GM23338 (cell line): ENCODE results near the gene CHCHD3. TPM values are rescaled to one million over a fixed set of nuclear protein-coding genes. Genes with fewer than 3 reads are reported as not detected.

ENCODE experiments used
- ATAC-seq: fragments of 200-7000 bp; cut with Tn5 transposase; 3 replicates; pipeline ENCODE4 v1.9.1; 2020
- DNase-seq: peaks from one replicate; pipeline ENCODE4 v3.0.0-alpha.2; 2015; ENCODE audit warnings: low spot score
- H2AFZ ChIP-seq: fragments of 200-600 bp; sonication (generic); 2 replicates; pipeline ENCODE4 v1.8.0; 2016; ENCODE audit warnings: antibody characterized with exemption, mild to moderate bottlenecking, moderate library complexity
- H3F3A ChIP-seq: fragments of 200-600 bp; sonication (generic); replicated peaks from 2 replicates; pipeline ENCODE4 v1.8.0; 2017; ENCODE audit warnings: antibody characterized with exemption, mixed run types, low read depth
- H3K27ac ChIP-seq: fragments of 200-600 bp; sonication (generic); 2 replicates; pipeline ENCODE4 v1.6.1; 2016; ENCODE audit warnings: low read depth
- H3K27me3 ChIP-seq: fragments of 200-600 bp; sonication (generic); 2 replicates; pipeline ENCODE4 v1.8.0; 2016; ENCODE audit warnings: mild to moderate bottlenecking, mixed run types, moderate library complexity; ENCODE audit not compliant: insufficient read depth
- H3K36me3 ChIP-seq: fragments of 200-600 bp; sonication (generic); 2 replicates; pipeline ENCODE4 v1.8.0; 2016; ENCODE audit warnings: mild to moderate bottlenecking; ENCODE audit not compliant: insufficient read depth
- H3K4me1 ChIP-seq: fragments of 200-600 bp; sonication (generic); 2 replicates; pipeline ENCODE4 v1.8.0; 2016; ENCODE audit warnings: mild to moderate bottlenecking, moderate library complexity; ENCODE audit not compliant: insufficient read depth
- H3K4me2 ChIP-seq: fragments of 200-600 bp; sonication (generic); 2 replicates; pipeline ENCODE4 v1.7.1; 2017; ENCODE audit warnings: mixed run types
- H3K4me3 ChIP-seq: fragments of 200-600 bp; sonication (generic); 2 replicates; pipeline ENCODE4 v1.6.1; 2016; ENCODE audit warnings: mixed run types
- H3K79me2 ChIP-seq: fragments of 200-600 bp; sonication (generic); replicated peaks from 2 replicates; pipeline ENCODE4 v1.8.0; 2017; ENCODE audit warnings: mild to moderate bottlenecking; ENCODE audit not compliant: insufficient read depth
- H3K9me2 ChIP-seq: fragments of 200-600 bp; sonication (generic); 2 replicates; pipeline ENCODE4 v1.8.0; 2017; ENCODE audit not compliant: insufficient read depth
- H4K20me1 ChIP-seq: fragments of 200-600 bp; sonication (generic); replicated peaks from 2 replicates; pipeline ENCODE4 v1.8.0; 2017; ENCODE audit warnings: mild to moderate bottlenecking; ENCODE audit not compliant: insufficient read depth
- H3K27ac Mint-ChIP-seq: 2 replicates; pipeline ENCODE4 v1.8.0; 2020; ENCODE audit warnings: inconsistent platforms, mild to moderate bottlenecking, moderate library complexity, mixed read lengths
- H3K27me3 Mint-ChIP-seq: 3 replicates; pipeline ENCODE4 v1.8.0; 2022; ENCODE audit warnings: low read depth, mild to moderate bottlenecking, moderate library complexity, mixed read lengths, inconsistent platforms; ENCODE audit not compliant: insufficient read depth, poor library complexity
- H3K36me3 Mint-ChIP-seq: 3 replicates; pipeline ENCODE4 v1.8.0; 2021; ENCODE audit warnings: low read depth, mild to moderate bottlenecking, inconsistent platforms, moderate library complexity, mixed read lengths
- H3K4me1 Mint-ChIP-seq: 3 replicates; pipeline ENCODE4 v1.8.0; 2020; ENCODE audit warnings: mild to moderate bottlenecking, inconsistent platforms, mixed read lengths
- H3K4me3 Mint-ChIP-seq: 3 replicates; pipeline ENCODE4 v1.8.0; 2021; ENCODE audit warnings: moderate library complexity, mild to moderate bottlenecking, inconsistent platforms, mixed read lengths
- H3K9me3 Mint-ChIP-seq: 3 replicates; pipeline ENCODE4 v1.8.0; 2020; ENCODE audit warnings: moderate library complexity, mild to moderate bottlenecking, inconsistent platforms, mixed read lengths
- CREB1 ChIP-seq: fragments of 250-450 bp; sonication (Bioruptor Pico); IDR thresholded peaks from 2 replicates; pipeline ENCODE4 v1.5.0; 2020; ENCODE audit warnings: low read depth, mild to moderate bottlenecking, moderate library complexity
- EZH2phosphoT487 ChIP-seq: fragments of 200-600 bp; sonication (generic); IDR thresholded peaks from one replicate; pipeline ENCODE4 v1.8.1; 2018; ENCODE audit warnings: antibody characterized with exemption; ENCODE audit not compliant: unreplicated experiment
- JUNB ChIP-seq: IDR thresholded peaks from one replicate; pipeline ENCODE4 v1.6.1; 2016; ENCODE audit warnings: antibody characterized with exemption; ENCODE audit not compliant: unreplicated experiment
- NANOG ChIP-seq: IDR thresholded peaks from 2 replicates; pipeline ENCODE4 v1.6.1; 2016; ENCODE audit warnings: antibody characterized with exemption, borderline replicate concordance
- POLR2AphosphoS5 ChIP-seq: IDR thresholded peaks from 2 replicates; pipeline ENCODE4 v1.6.1; 2016; ENCODE audit warnings: antibody characterized with exemption, low read depth
- ZNF114 ChIP-seq: fragments of 250-450 bp; sonication (Bioruptor Pico); IDR thresholded peaks from 2 replicates; pipeline ENCODE4 v1.5.0; 2020; ENCODE audit warnings: mild to moderate bottlenecking, moderate library complexity
- ZNF331 ChIP-seq: fragments of 250-450 bp; sonication (Bioruptor Pico); IDR thresholded peaks from 2 replicates; pipeline ENCODE4 v1.5.0; 2020; ENCODE audit warnings: low read depth, mild to moderate bottlenecking, moderate library complexity
- polyA plus RNA-seq: library from polyadenylated mRNA; unstranded; fragments of >200 nt; fragmentation: Nextera tagmentation; extraction: Ambion mirVana; gene quantifications from 2 replicates; pipeline ENCODE4 v1.2.1, GENCODE V29; 2016
- total RNA-seq: library from RNA; depleted of rRNA; stranded (reverse); fragments of >200 nt; shearing (Covaris generic); gene quantifications from 2 replicates; pipeline ENCODE4 v1.2.3, GENCODE V29; 2014
- TF ChIP-seq, protein P1 (sequence below): fragments of 250-450 bp; sonication (Bioruptor Pico); IDR thresholded peaks from 2 replicates; pipeline ENCODE4 v1.5.0; 2020; ENCODE audit warnings: mild to moderate bottlenecking, moderate library complexity
- TF ChIP-seq, protein P2 (sequence below), 2 experiments: fragments of 200-600 bp in 1 of 2; sonication (generic) in 1 of 2; conservative IDR thresholded peaks; 2 replicates each; pipeline versions ENCODE4 v1.5.1 to v1.6.1; 2016 to 2017; ENCODE audit warnings: antibody characterized with exemption in 2 of 2, low read depth in 2 of 2, mild to moderate bottlenecking in 2 of 2, moderate library complexity in 1 of 2
- TF ChIP-seq, protein P3 (sequence below): IDR thresholded peaks from 2 replicates; pipeline ENCODE4 v1.6.1; 2016; ENCODE audit warnings: antibody characterized with exemption

CHCHD3 gene
- total and polyA plus RNA-seq, 2 experiments from 2014 or later, result 107 to 131 TPM

DNA sequence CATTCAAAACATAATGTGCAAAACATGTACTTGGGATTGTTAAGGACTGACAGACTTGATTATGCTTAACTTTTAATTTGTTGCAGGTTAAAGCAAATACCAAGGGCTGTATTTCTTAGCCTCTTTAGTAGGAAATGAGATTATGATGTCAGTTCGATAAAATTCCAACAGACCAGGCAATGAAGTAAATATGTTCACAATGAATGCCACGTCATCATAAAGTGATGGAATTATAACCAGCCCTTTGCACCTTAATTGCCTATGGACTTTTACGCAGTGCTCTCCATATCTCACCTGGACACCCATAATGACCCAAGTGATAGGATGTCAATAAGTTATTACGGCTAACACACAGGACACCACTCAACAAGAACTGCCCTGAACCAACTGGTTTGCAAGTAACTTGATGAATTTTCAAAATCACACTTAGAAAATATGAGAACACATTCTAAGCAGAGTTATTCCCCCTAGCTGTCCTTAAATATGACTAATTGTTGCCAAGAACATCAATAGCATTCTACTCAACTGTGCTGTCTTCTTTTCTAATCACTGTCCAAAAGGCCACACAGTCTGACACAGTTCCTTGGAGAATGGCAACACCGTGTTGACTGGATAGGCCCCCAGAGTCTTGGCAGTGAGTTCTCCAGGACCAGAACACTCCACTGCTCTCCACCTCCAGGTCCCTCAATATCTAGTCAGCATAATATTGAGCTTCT is 115.0 kb downstream of the CHCHD3 start:
- no peak overlapping the region for H3K4me3 ChIP-seq
- Mint-ChIP-seq H3K27ac (no peak overlapping the region), H3K4me1 (peaks cover 37% of the 10 kb centered on the region), H3K9me3 (no peaks in the 10 kb centered on the region), H3K36me3 (no peaks in the 10 kb centered on the region), H3K27me3 (no peaks in the 10 kb centered on the region), H3K4me3 (no peak overlapping the region)
- no peak overlapping the region for H3K27ac ChIP-seq
- H4K20me1 ChIP-seq, result peaks cover 20% of the 10 kb centered on the region
- no peaks in the 10 kb centered on the region for H3F3A ChIP-seq
- peaks cover 28% of the 10 kb centered on the region for H3K4me1 ChIP-seq
- no peaks in the 10 kb centered on the region for H3K9me2 ChIP-seq
- H3K79me2 ChIP-seq, result peaks cover 91% of the 10 kb centered on the region
- H3K27me3 ChIP-seq, result no peaks in the 10 kb centered on the region
- H3K36me3 ChIP-seq, result no peaks in the 10 kb centered on the region
- TF ChIP-seq CREB1 (no peak), JUNB (no peak), NANOG (no peak)
- TF ChIP-seq, protein P1, sequence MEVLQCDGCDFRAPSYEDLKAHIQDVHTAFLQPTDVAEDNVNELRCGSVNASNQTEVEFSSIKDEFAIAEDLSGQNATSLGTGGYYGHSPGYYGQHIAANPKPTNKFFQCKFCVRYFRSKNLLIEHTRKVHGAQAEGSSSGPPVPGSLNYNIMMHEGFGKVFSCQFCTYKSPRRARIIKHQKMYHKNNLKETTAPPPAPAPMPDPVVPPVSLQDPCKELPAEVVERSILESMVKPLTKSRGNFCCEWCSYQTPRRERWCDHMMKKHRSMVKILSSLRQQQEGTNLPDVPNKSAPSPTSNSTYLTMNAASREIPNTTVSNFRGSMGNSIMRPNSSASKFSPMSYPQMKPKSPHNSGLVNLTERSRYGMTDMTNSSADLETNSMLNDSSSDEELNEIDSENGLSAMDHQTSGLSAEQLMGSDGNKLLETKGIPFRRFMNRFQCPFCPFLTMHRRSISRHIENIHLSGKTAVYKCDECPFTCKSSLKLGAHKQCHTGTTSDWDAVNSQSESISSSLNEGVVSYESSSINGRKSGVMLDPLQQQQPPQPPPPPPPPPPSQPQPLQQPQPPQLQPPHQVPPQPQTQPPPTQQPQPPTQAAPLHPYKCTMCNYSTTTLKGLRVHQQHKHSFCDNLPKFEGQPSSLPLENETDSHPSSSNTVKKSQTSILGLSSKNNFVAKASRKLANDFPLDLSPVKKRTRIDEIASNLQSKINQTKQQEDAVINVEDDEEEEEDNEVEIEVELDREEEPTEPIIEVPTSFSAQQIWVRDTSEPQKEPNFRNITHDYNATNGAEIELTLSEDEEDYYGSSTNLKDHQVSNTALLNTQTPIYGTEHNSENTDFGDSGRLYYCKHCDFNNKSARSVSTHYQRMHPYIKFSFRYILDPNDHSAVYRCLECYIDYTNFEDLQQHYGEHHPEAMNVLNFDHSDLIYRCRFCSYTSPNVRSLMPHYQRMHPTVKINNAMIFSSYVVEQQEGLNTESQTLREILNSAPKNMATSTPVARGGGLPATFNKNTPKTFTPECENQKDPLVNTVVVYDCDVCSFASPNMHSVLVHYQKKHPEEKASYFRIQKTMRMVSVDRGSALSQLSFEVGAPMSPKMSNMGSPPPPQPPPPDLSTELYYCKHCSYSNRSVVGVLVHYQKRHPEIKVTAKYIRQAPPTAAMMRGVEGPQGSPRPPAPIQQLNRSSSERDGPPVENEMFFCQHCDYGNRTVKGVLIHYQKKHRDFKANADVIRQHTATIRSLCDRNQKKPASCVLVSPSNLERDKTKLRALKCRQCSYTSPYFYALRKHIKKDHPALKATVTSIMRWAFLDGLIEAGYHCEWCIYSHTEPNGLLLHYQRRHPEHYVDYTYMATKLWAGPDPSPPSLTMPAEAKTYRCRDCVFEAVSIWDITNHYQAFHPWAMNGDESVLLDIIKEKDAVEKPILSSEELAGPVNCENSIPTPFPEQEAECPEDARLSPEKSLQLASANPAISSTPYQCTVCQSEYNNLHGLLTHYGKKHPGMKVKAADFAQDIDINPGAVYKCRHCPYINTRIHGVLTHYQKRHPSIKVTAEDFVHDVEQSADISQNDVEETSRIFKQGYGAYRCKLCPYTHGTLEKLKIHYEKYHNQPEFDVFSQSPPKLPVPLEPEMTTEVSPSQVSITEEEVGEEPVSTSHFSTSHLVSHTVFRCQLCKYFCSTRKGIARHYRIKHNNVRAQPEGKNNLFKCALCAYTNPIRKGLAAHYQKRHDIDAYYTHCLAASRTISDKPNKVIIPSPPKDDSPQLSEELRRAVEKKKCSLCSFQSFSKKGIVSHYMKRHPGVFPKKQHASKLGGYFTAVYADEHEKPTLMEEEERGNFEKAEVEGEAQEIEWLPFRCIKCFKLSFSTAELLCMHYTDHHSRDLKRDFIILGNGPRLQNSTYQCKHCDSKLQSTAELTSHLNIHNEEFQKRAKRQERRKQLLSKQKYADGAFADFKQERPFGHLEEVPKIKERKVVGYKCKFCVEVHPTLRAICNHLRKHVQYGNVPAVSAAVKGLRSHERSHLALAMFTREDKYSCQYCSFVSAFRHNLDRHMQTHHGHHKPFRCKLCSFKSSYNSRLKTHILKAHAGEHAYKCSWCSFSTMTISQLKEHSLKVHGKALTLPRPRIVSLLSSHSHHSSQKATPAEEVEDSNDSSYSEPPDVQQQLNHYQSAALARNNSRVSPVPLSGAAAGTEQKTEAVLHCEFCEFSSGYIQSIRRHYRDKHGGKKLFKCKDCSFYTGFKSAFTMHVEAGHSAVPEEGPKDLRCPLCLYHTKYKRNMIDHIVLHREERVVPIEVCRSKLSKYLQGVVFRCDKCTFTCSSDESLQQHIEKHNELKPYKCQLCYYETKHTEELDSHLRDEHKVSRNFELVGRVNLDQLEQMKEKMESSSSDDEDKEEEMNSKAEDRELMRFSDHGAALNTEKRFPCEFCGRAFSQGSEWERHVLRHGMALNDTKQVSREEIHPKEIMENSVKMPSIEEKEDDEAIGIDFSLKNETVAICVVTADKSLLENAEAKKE (CRISPR knock-in tag), result no peak
- H2AFZ ChIP-seq, result no peak overlapping the region
- ATAC-seq (no peak), DNase-seq (no peak)
- no peak overlapping the region for H3K4me2 ChIP-seq

DNA sequence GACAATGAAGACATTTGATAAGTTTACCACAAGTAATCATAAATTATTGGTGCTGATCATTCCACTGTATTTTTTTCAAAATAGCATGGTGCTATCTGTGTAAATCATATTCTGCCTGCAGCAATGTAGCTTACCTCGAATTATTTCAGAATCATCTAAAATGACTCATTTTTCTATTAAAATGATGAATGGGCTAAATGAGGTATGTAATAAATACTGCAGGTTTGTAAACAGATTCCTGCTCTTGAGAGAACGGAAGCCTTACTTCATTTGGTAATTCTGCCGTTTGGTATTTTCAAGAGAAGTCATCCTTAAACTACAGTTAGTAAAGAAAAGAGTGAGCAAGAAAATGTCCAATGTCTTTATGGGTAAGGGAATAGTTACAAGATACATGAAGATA is 115.9 kb downstream of the CHCHD3 start:
- peaks cover 20% of the 10 kb centered on the region for H4K20me1 ChIP-seq
- H3K4me2 ChIP-seq, result no peak overlapping the region
- no peak overlapping the region for H2AFZ ChIP-seq
- no peak overlapping the region for H3K27ac Mint-ChIP-seq
- H3K4me3 Mint-ChIP-seq, result no peak overlapping the region
- no peaks in the 10 kb centered on the region for H3K9me2 ChIP-seq
- no peak overlapping the region for H3K4me3 ChIP-seq
- H3K9me3 Mint-ChIP-seq, result no peaks in the 10 kb centered on the region
- H3K27me3 Mint-ChIP-seq, result no peaks in the 10 kb centered on the region
- H3K4me1 Mint-ChIP-seq, result peaks cover 37% of the 10 kb centered on the region
- H3K4me1 ChIP-seq, result peaks cover 28% of the 10 kb centered on the region
- no peaks in the 10 kb centered on the region for H3F3A ChIP-seq
- no peak overlapping the region for H3K27ac ChIP-seq
- DNase-seq (no peak), ATAC-seq (no peak)
- no peaks in the 10 kb centered on the region for H3K27me3 ChIP-seq
- H3K36me3 ChIP-seq, result no peaks in the 10 kb centered on the region
- H3K36me3 Mint-ChIP-seq, result no peaks in the 10 kb centered on the region
- H3K79me2 ChIP-seq, result peaks cover 89% of the 10 kb centered on the region
- TF ChIP-seq, protein P2, sequence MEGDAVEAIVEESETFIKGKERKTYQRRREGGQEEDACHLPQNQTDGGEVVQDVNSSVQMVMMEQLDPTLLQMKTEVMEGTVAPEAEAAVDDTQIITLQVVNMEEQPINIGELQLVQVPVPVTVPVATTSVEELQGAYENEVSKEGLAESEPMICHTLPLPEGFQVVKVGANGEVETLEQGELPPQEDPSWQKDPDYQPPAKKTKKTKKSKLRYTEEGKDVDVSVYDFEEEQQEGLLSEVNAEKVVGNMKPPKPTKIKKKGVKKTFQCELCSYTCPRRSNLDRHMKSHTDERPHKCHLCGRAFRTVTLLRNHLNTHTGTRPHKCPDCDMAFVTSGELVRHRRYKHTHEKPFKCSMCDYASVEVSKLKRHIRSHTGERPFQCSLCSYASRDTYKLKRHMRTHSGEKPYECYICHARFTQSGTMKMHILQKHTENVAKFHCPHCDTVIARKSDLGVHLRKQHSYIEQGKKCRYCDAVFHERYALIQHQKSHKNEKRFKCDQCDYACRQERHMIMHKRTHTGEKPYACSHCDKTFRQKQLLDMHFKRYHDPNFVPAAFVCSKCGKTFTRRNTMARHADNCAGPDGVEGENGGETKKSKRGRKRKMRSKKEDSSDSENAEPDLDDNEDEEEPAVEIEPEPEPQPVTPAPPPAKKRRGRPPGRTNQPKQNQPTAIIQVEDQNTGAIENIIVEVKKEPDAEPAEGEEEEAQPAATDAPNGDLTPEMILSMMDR (conservative IDR thresholded peaks at IDR 0.05; ENCODE audit: low read depth in 2 of 2), result no peak
- no peak for TF ChIP-seq ZNF331 (CRISPR knock-in tag)
- no peak for TF ChIP-seq JUNB
- TF ChIP-seq, protein P3, sequence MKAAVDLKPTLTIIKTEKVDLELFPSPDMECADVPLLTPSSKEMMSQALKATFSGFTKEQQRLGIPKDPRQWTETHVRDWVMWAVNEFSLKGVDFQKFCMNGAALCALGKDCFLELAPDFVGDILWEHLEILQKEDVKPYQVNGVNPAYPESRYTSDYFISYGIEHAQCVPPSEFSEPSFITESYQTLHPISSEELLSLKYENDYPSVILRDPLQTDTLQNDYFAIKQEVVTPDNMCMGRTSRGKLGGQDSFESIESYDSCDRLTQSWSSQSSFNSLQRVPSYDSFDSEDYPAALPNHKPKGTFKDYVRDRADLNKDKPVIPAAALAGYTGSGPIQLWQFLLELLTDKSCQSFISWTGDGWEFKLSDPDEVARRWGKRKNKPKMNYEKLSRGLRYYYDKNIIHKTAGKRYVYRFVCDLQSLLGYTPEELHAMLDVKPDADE, result no peak
- no peak for TF ChIP-seq POLR2AphosphoS5
- TF ChIP-seq EZH2phosphoT487, result no peak
- TF ChIP-seq ZNF114 (CRISPR knock-in tag), result no peak
